GM12873 (cell line): ENCODE results near the gene SEMA5A.

ENCODE experiments used
- CTCF ChIP-seq: IDR thresholded peaks from 2 replicates; pipeline ENCODE4 v1.5.1; 2012; ENCODE audit warnings: low read depth, mild to moderate bottlenecking, moderate library complexity, low read length, control low read depth; ENCODE audit not compliant: insufficient read depth; ENCODE audit errors: missing control alignments

SEMA5A gene

GRCh38 chr5:9536717-9537116, 9.2 kb downstream of the SEMA5A start:
- no peak for TF ChIP-seq CTCF

GRCh38 chr5:9534881-9535517, 10.9 kb downstream of the SEMA5A start:
- TF ChIP-seq CTCF = no peak

GRCh38 chr5:9533562-9534364, 12.1 kb downstream of the SEMA5A start:
- no peak for TF ChIP-seq CTCF

- no peak for TF ChIP-seq CTCF
Measured at GRCh38 chr5:9533096-9533495, 12.8 kb downstream of the SEMA5A start.

- TF ChIP-seq CTCF = no peak
Measured at GRCh38 chr5:9529513-9529912, 16.4 kb downstream of the SEMA5A start.

- TF ChIP-seq CTCF = no peak
Measured at GRCh38 chr5:9529041-9529480, 16.8 kb downstream of the SEMA5A start.

GRCh38 chr5:9524941-9525340, 20.9 kb downstream of the SEMA5A start:
- TF ChIP-seq CTCF = no peak
